22Rv1 (cell line): ENCODE results near the gene PGC.

Experiments used
- CTCF ChIP-seq: fragments of 450-650 bp; IDR thresholded peaks from 2 replicates; pipeline ENCODE4 v1.5.1; 2017; ENCODE audit warnings: mild to moderate bottlenecking
- ZFX ChIP-seq: fragments of 450-650 bp; IDR thresholded peaks from 2 replicates; pipeline ENCODE4 v1.6.1; 2017; ENCODE audit warnings: antibody characterized with exemption, borderline replicate concordance

- TF ChIP-seq CTCF (no peak), ZFX (no peak)
Observed at GRCh38 chr6:41697861-41698781, 49.1 kb downstream of the PGC start.
